GM21825 (cell line): ENCODE measurements around the gene GOSR1.
"Not testable (repeated sequence)": the region's sequence is repeated elsewhere in the genome, so short reads cannot be mapped to it uniquely, and the experiment has no call there.

Source experiments
- ATAC-seq: cut with Tn5 transposase; IDR thresholded peaks from one replicate; pipeline ENCODE4 v1.9.1; 2021; ENCODE audit warnings: mild to moderate bottlenecking, moderate library complexity; ENCODE audit not compliant: unreplicated experiment

The GOSR1 gene

GRCh38 chr17:30503558-30503957 is 26.4 kb downstream of the GOSR1 start:
- ATAC-seq, result no peak

- no peak for ATAC-seq
These were observed 28.7 kb downstream of the GOSR1 start for GRCh38 chr17:30505868-30506417.

GRCh38 chr17:30506481-30506880 is 29.3 kb downstream of the GOSR1 start:
- no peak for ATAC-seq

GRCh38 chr17:30513346-30513745 is 36.1 kb downstream of the GOSR1 start:
- ATAC-seq, result no peak

GRCh38 chr17:30514895-30515596 is 37.8 kb downstream of the GOSR1 start:
- ATAC-seq, result no peak

GRCh38 chr17:30517786-30518185 is 40.6 kb downstream of the GOSR1 start:
- no peak for ATAC-seq

- ATAC-seq, result no peak
These were observed 42.0 kb downstream of the GOSR1 start for GRCh38 chr17:30519166-30519565.

- no peak for ATAC-seq
These were observed 42.5 kb downstream of the GOSR1 start for GRCh38 chr17:30519707-30520106.

- no peak for ATAC-seq
These were observed 43.2 kb downstream of the GOSR1 start for GRCh38 chr17:30520436-30520835.

GRCh38 chr17:30520882-30521281 is 43.7 kb downstream of the GOSR1 start:
- no peak for ATAC-seq

- ATAC-seq, result no peak
These were observed 44.6 kb downstream of the GOSR1 start for GRCh38 chr17:30521766-30522165.

- ATAC-seq, result not testable (repeated sequence)
These were observed 46.0 kb downstream of the GOSR1 start for GRCh38 chr17:30523236-30523635.

GRCh38 chr17:30524847-30525246 is 47.6 kb downstream of the GOSR1 start:
- no peak for ATAC-seq

GRCh38 chr17:30526401-30526800 is 49.2 kb downstream of the GOSR1 start:
- no peak for ATAC-seq

- not testable (repeated sequence) for ATAC-seq
These were observed 51.5 kb downstream of the GOSR1 start for GRCh38 chr17:30528701-30529100.

- no peak for ATAC-seq
These were observed 53.3 kb downstream of the GOSR1 start for GRCh38 chr17:30530346-30531025.

- no peak for ATAC-seq
These were observed 55.7 kb downstream of the GOSR1 start for GRCh38 chr17:30532871-30533270.

GRCh38 chr17:30534298-30534697 is 57.1 kb downstream of the GOSR1 start:
- no peak for ATAC-seq

GRCh38 chr17:30534938-30535921 is 58.0 kb downstream of the GOSR1 start:
- no peak for ATAC-seq

GRCh38 chr17:30536846-30537245 is 59.6 kb downstream of the GOSR1 start:
- ATAC-seq, result not testable (repeated sequence)

GRCh38 chr17:30537667-30538066 is 60.5 kb downstream of the GOSR1 start:
- ATAC-seq, result not testable (repeated sequence)
